SIG-M5 treated with dmso at 0.1 percent for 504 hours (cell line): Measurements from ENCODE around the gene MCEMP1.
A peak's percentile ranks its signal among the peaks of the same experiment; 100 is the strongest.

Experiments used
- DNase-seq: peaks from one replicate; lab custom pipeline; 2025; ENCODE audit not compliant: unreplicated experiment; lab: John Stamatoyannopoulos, UW

The MCEMP1 gene

GRCh38 chr19:7670150-7670783, 6.6 kb upstream of the MCEMP1 start:
- peak; percentile 57 for DNase-seq

GRCh38 chr19:7670790-7671189, 6.1 kb upstream of the MCEMP1 start:
- DNase-seq: peak; percentile 46

GRCh38 chr19:7672522-7672921, 4.4 kb upstream of the MCEMP1 start:
- DNase-seq: no peak

- DNase-seq: peak; percentile 96
These were observed 2.6 kb upstream of the MCEMP1 start for GRCh38 chr19:7674010-7675005.

GRCh38 chr19:7676376-7676775, 514 bp upstream of the MCEMP1 start:
- peak; percentile 97 for DNase-seq

GRCh38 chr19:7677669-7678311, 900 bp downstream of the MCEMP1 start:
- peak; percentile 46 for DNase-seq

GRCh38 chr19:7678971-7679751, 2.3 kb downstream of the MCEMP1 start:
- DNase-seq: peak; percentile 43

- DNase-seq: no peak
These were observed 3.1 kb downstream of the MCEMP1 start for GRCh38 chr19:7679771-7680605.

GRCh38 chr19:7680606-7681339, 3.9 kb downstream of the MCEMP1 start, which contains the start of gene TRAPPC5:
TRAPPC5 (plus strand) TSS chr19:7680833; CDS start chr19:7682254, 1,421 bp downstream.
- peak; percentile 47 for DNase-seq

- peak; percentile 95 for DNase-seq
These were observed 4.7 kb downstream of the MCEMP1 start for GRCh38 chr19:7681340-7682174.

GRCh38 chr19:7682175-7682855, 5.4 kb downstream of the MCEMP1 start:
- DNase-seq: no peak

GRCh38 chr19:7685546-7686445, 8.9 kb downstream of the MCEMP1 start:
- no peak for DNase-seq

GRCh38 chr19:7687177-7687576, 10.3 kb downstream of the MCEMP1 start:
- DNase-seq: no peak

- no peak for DNase-seq
These were observed 12.3 kb downstream of the MCEMP1 start for GRCh38 chr19:7689165-7689564.

GRCh38 chr19:7690779-7691258, 13.9 kb downstream of the MCEMP1 start:
- no peak for DNase-seq

GRCh38 chr19:7691497-7691896, 14.6 kb downstream of the MCEMP1 start:
- no peak for DNase-seq
